IMR-90 (cell line): ENCODE results near the gene THPO.

Source experiments
- BHLHE40 ChIP-seq: fragments of 150-350 bp; IDR thresholded peaks from 2 replicates; pipeline ENCODE4 v1.6.1; 2016; ENCODE audit warnings: mild to moderate bottlenecking, low read depth, low read length
- CEBPB ChIP-seq: IDR thresholded peaks from 2 replicates; pipeline ENCODE4 v1.6.1; 2012; ENCODE audit warnings: low read depth, low read length, improper control_type of control experiment
- CTCF ChIP-seq: conservative IDR thresholded peaks from 2 replicates; pipeline ENCODE4 v1.5.1; 2012; ENCODE audit warnings: mild to moderate bottlenecking, low read depth, low read length, improper control_type of control experiment
- FOS ChIP-seq: fragments of 150-350 bp; IDR thresholded peaks from 2 replicates; pipeline ENCODE4 v1.6.1; 2016; ENCODE audit warnings: low read depth, low read length
- MXI1 ChIP-seq: IDR thresholded peaks from 2 replicates; pipeline ENCODE4 v1.6.1; 2012; ENCODE audit warnings: low read depth, mild to moderate bottlenecking, low read length, moderate library complexity, borderline replicate concordance
- POLR2A ChIP-seq: IDR thresholded peaks from 2 replicates; pipeline ENCODE4 v1.6.1; 2012; ENCODE audit warnings: mild to moderate bottlenecking, low read depth, low read length
- RAD21 ChIP-seq: IDR thresholded peaks from 2 replicates; pipeline ENCODE4 v1.6.1; 2012; ENCODE audit warnings: low read length, improper control_type of control experiment
- RFX5 ChIP-seq: IDR thresholded peaks from 2 replicates; pipeline ENCODE4 v1.8.0; 2012; ENCODE audit warnings: low read depth, mild to moderate bottlenecking, low read length, moderate library complexity
- SMC3 ChIP-seq: fragments of 150-350 bp; IDR thresholded peaks from 2 replicates; pipeline ENCODE4 v1.6.1; 2016; ENCODE audit warnings: low read depth, mild to moderate bottlenecking, antibody characterized with exemption, low read length, moderate library complexity
- TF ChIP-seq, protein P1 (sequence below): fragments of 150-350 bp; IDR thresholded peaks from 2 replicates; pipeline ENCODE4 v1.6.1; 2017; ENCODE audit warnings: mild to moderate bottlenecking, antibody characterized with exemption, low read length, low read depth

DNA sequence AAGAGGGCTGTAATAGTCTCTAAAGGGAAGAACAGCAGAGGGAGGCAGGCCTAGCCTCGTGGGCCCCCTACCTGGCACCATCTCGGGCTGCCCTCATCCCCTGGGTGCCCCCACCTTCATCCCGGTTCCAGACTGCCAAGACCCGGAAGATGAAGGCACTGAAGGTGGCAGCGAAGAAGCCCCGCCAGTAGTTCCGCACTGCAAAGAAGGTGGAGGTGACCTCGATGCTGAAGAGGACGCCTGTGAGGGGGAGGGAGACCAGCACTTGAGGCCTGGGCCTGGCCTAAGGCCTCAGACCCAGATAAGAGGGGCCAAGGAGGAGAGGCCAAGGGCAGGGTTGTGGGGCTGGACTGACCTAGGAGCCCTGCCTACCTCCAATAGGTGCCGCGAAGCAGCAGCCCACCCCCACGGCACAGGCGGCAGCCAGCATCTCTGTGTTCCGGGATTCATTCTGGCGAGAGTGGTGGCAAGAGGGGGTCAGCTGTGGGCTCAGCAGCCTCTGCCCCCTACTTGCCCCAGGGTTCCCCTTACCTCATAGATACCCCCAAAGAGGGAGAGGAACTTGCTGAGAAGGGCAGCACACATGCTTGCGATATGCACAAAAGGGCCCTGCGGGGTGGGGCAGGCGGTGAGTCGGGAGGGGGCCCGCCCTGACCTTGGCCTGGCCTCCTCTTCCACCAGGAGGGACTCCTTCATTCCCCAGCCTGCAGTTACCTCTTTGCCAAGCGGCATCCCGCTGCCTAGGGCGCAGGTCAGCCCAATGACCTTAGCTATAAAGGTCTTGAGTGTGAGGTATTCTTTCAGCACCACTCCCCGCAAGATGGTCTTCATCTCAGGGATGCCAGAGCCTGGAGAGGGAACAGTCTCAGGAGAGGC is 20.5 kb downstream of the THPO start:
- TF ChIP-seq, protein P1, sequence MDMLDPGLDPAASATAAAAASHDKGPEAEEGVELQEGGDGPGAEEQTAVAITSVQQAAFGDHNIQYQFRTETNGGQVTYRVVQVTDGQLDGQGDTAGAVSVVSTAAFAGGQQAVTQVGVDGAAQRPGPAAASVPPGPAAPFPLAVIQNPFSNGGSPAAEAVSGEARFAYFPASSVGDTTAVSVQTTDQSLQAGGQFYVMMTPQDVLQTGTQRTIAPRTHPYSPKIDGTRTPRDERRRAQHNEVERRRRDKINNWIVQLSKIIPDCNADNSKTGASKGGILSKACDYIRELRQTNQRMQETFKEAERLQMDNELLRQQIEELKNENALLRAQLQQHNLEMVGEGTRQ, result no peak
- TF ChIP-seq RAD21, result no peak
- no peak for TF ChIP-seq CTCF
- no peak for TF ChIP-seq FOS
- no peak for TF ChIP-seq POLR2A
- no peak for TF ChIP-seq MXI1
- no peak for TF ChIP-seq SMC3
- no peak for TF ChIP-seq CEBPB
- TF ChIP-seq BHLHE40, result no peak
- TF ChIP-seq RFX5, result no peak
